Stimulated activated CD4-positive, alpha-beta T cell treated with anti-CD3 and anti-CD28 coated beads, Interleukin-15, amount 100 ng/mL, for 1 hour (primary cell): ENCODE data around the gene EFNB1.

Experiments
- DNase-seq, 2 donors: peaks; one replicate each; pipeline ENCODE4 v3.0.0-alpha.2; 2020; ENCODE audit warnings: low read depth in 1 of 2, low spot score in 1 of 2

Gene EFNB1

GRCh38 chrX:68880846-68881552 is 52.2 kb downstream of the EFNB1 start:
- no peak for DNase-seq

GRCh38 chrX:68881911-68882310 is 53.1 kb downstream of the EFNB1 start:
- DNase-seq, result no peak

- no peak for DNase-seq
These were observed 55.0 kb downstream of the EFNB1 start for GRCh38 chrX:68883800-68884199.

GRCh38 chrX:68889249-68889648 is 60.4 kb downstream of the EFNB1 start:
- DNase-seq, result no peak
